ENCODE data around the gene RTCA. TPM values are rescaled to one million over a fixed set of nuclear protein-coding genes. Genes with fewer than 3 reads are reported as not detected.

RTCA gene
- total RNA-seq (2014; rRNA removed; shearing (Covaris generic)) = 49.7 and 54.3 TPM in 2 replicates

GRCh38 chr1:100265931-100266740 lies at the start of gene RTCA:
RTCA (plus strand) TSS chr1:100266216; CDS start chr1:100266376, 160 bp downstream.

GRCh38 chr1:100249537-100250257 lies 16.3 kb upstream of the RTCA start, which contains the start of gene DBT:
DBT (minus strand) TSS chr1:100249834; CDS start chr1:100249820, 14 bp downstream.

Small RNA genes within 50 kb of the gene (small RNA-seq; reads per million reads assigned to genes)
- gene AL445928.1 = not detected
- not detected for gene MIR553

Other genes starting within 250 kb of the RTCA start
- gene SASS6, start 133.3 kb upstream of the RTCA start, total RNA-seq (2014; rRNA removed; shearing (Covaris generic)) = 10.3 and 10.5 TPM in 2 replicates
- 29.0 and 40.2 TPM in 2 replicates for gene TRMT13, start 133.1 kb upstream of the RTCA start, total RNA-seq (2014; rRNA removed; shearing (Covaris generic))
- gene LRRC39, start 88.0 kb upstream of the RTCA start, total RNA-seq (2014; rRNA removed; shearing (Covaris generic)) = 0.87 and 1.8 TPM in 2 replicates
- 2.7 and 3.8 TPM in 2 replicates for gene DBT, start 16.4 kb upstream of the RTCA start, total RNA-seq (2014; rRNA removed; shearing (Covaris generic))
- gene CDC14A, start 86.3 kb downstream of the RTCA start, total RNA-seq (2014; rRNA removed; shearing (Covaris generic)) = 6.3 and 6.6 TPM in 2 replicates